HEK293 (cell line): ENCODE measurements around the gene SPOCK1.

Experiments used
- CTCF ChIA-PET: fragments of 350-600 bp; formaldehyde crosslinking; extraction: SDS; loops from one replicate; lab custom pipeline; 2021; ENCODE audit warnings: antibody characterized with exemption; lab: Yijun Ruan, JAX
- POLR2A ChIA-PET: fragments of 300-600 bp; formaldehyde crosslinking; extraction: SDS; loops from one replicate; lab custom pipeline; 2020; ENCODE audit warnings: antibody characterized with exemption, inconsistent platforms; lab: Yijun Ruan, JAX
- H3K27ac ChIP-seq: fragments of 200-500 bp; sonication (Bioruptor generic); 2 replicates; pipeline ENCODE4 v1.5.1; 2014; ENCODE audit warnings: low read depth, low read length, control low read depth, inconsistent platforms; ENCODE audit errors: extremely low read depth
- H3K36me3 ChIP-seq, 2 experiments: fragments of 200-500 bp in 1 of 2; sonication (Bioruptor generic) in 1 of 2; 1 replicate in 1 of 2; 2 replicates in 1 of 2; pipeline ENCODE4 v1.5.1; 2014 to 2017; ENCODE audit warnings: inconsistent platforms in 2 of 2, low read length in 2 of 2; ENCODE audit not compliant: control insufficient read depth in 2 of 2, insufficient read depth in 1 of 2
- H3K4me1 ChIP-seq: fragments of 200-500 bp; sonication (Bioruptor generic); 2 replicates; pipeline ENCODE4 v1.5.1; 2014; ENCODE audit warnings: mild to moderate bottlenecking, low read length, inconsistent platforms; ENCODE audit not compliant: control insufficient read depth, insufficient read depth
- H3K4me3 ChIP-seq: 2 replicates; pipeline ENCODE4 v1.5.1; 2011; ENCODE audit warnings: low read depth, mild to moderate bottlenecking, control low read depth, low read length, moderate library complexity
- H3K9me3 ChIP-seq: fragments of 200-500 bp; sonication (Bioruptor generic); 2 replicates; pipeline ENCODE4 v1.5.1; 2014; ENCODE audit warnings: low read depth, low read length, inconsistent platforms; ENCODE audit not compliant: control insufficient read depth, insufficient read depth
- BCL11B ChIP-seq: fragments of 450-650 bp; formaldehyde crosslinking; IDR thresholded peaks from 2 replicates; pipeline ENCODE4 v1.5.1; 2016; ENCODE audit warnings: low read depth, missing biosample characterization, missing genetic modification characterization
- GLIS2 ChIP-seq: fragments of 450-650 bp; formaldehyde crosslinking; IDR thresholded peaks from 2 replicates; pipeline ENCODE4 v1.5.1; 2016; ENCODE audit warnings: missing biosample characterization, missing genetic modification characterization
- MEIS1 ChIP-seq: sonication (generic); formaldehyde crosslinking; IDR thresholded peaks from 2 replicates; pipeline ENCODE4 v1.8.1; 2022; ENCODE audit warnings: missing genetic modification reagents, mild to moderate bottlenecking, borderline replicate concordance
- REPIN1 ChIP-seq: fragments of 450-650 bp; formaldehyde crosslinking; IDR thresholded peaks from 2 replicates; pipeline ENCODE4 v1.5.1; 2017; ENCODE audit warnings: missing biosample characterization, missing genetic modification characterization, low read depth
- SCRT1 ChIP-seq: fragments of 450-650 bp; formaldehyde crosslinking; IDR thresholded peaks from 2 replicates; pipeline ENCODE4 v1.5.1; 2016; ENCODE audit warnings: missing biosample characterization, missing genetic modification characterization, borderline replicate concordance
- TRIM28 ChIP-seq: IDR thresholded peaks from 2 replicates; pipeline ENCODE4 v1.6.1; 2011; ENCODE audit warnings: low read length, control low read depth, borderline replicate concordance
- ZBTB1 ChIP-seq: fragments of 450-650 bp; formaldehyde crosslinking; IDR thresholded peaks from 2 replicates; pipeline ENCODE4 v1.5.1; 2016; ENCODE audit warnings: missing biosample characterization, missing genetic modification characterization
- ZNF175 ChIP-seq: fragments of 450-650 bp; formaldehyde crosslinking; IDR thresholded peaks from 2 replicates; pipeline ENCODE4 v1.5.1; 2016; ENCODE audit warnings: missing biosample characterization, missing genetic modification characterization
- ZNF202 ChIP-seq: fragments of 450-650 bp; formaldehyde crosslinking; IDR thresholded peaks from 2 replicates; pipeline ENCODE4 v1.5.1; 2016; ENCODE audit warnings: missing biosample characterization, missing genetic modification characterization, borderline replicate concordance
- ZNF24 ChIP-seq: fragments of 450-650 bp; formaldehyde crosslinking; IDR thresholded peaks from 2 replicates; pipeline ENCODE4 v1.5.1; 2016; ENCODE audit warnings: missing biosample characterization, missing genetic modification characterization
- ZNF274 ChIP-seq, 2 experiments: fragments of 200-500 bp in 1 of 2; fragments of 450-650 bp in 1 of 2; sonication (Bioruptor generic) in 1 of 2; formaldehyde crosslinking in 1 of 2; IDR thresholded peaks; 2 replicates each; pipeline versions ENCODE4 v1.5.1 to v1.6.1; 2014 to 2016; ENCODE audit warnings: borderline replicate concordance in 1 of 2, inconsistent platforms in 1 of 2, low read length in 1 of 2, missing biosample characterization in 1 of 2, missing genetic modification characterization in 1 of 2
- ZNF350 ChIP-seq: fragments of 450-650 bp; formaldehyde crosslinking; IDR thresholded peaks from 2 replicates; pipeline ENCODE4 v1.5.0; 2017; ENCODE audit warnings: missing biosample characterization, mild to moderate bottlenecking, missing genetic modification characterization
- ZNF501 ChIP-seq: fragments of 450-650 bp; formaldehyde crosslinking; IDR thresholded peaks from 2 replicates; pipeline ENCODE4 v1.5.1; 2016; ENCODE audit warnings: missing biosample characterization, missing genetic modification characterization
- ZNF701 ChIP-seq: fragments of 450-650 bp; formaldehyde crosslinking; IDR thresholded peaks from 2 replicates; pipeline ENCODE4 v1.5.1; 2016; ENCODE audit warnings: missing biosample characterization, missing genetic modification characterization
- TF ChIP-seq, protein P1 (sequence below): fragments of 450-650 bp; IDR thresholded peaks from 2 replicates; pipeline ENCODE4 v1.5.1; 2018; ENCODE audit warnings: missing biosample characterization, missing genetic modification characterization
- TF ChIP-seq, protein P2 (sequence below): fragments of 450-650 bp; formaldehyde crosslinking; conservative IDR thresholded peaks from 2 replicates; pipeline ENCODE4 v1.5.1; 2016; ENCODE audit warnings: low read depth, missing biosample characterization, missing genetic modification characterization
- TF ChIP-seq, protein P3 (sequence below): fragments of 450-650 bp; formaldehyde crosslinking; IDR thresholded peaks from 2 replicates; pipeline ENCODE4 v1.5.1; 2016; ENCODE audit warnings: missing biosample characterization, missing genetic modification characterization
- TF ChIP-seq, protein P4 (sequence below): fragments of 450-650 bp; formaldehyde crosslinking; IDR thresholded peaks from 2 replicates; pipeline ENCODE4 v1.5.1; 2016; ENCODE audit warnings: missing biosample characterization, missing genetic modification characterization

Gene SPOCK1

DNA sequence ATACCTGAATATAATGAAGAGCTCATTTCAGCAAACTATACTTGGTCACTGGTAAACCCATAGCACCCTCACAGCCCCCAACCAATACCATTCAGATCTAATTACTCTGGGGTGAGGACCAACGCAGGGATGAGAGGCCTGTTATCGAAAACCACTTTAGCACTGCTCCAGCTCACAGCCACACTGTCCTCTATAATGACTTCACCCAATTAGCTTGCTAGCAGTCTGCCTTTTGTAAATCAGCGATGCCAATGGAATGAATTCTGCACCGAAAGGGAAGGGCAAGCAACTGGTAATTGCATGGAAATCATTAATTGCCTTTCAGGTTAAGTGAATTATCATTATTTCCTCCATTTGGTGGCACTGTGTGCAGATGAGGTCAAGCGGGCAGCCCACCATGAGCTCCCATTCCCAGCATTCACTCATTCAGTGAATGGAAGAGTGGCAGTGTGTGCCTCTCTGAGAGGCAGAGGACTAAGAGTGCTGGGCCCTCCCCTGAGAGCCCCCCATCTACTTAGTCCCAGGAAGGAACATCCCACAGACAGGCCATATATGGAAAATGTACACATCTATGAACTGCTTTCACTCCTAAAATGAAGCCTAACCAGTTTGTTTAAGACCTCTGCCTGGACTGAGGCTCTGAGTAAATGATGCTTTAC, 262.1 kb downstream of the SPOCK1 start:
- no peak overlapping the region for H3K27ac ChIP-seq
- no peaks in the 10 kb centered on the region for H3K36me3 ChIP-seq
- TF ChIP-seq ZNF501 (tag by site-specific recombination) (no peak), REPIN1 (tag by site-specific recombination) (no peak), ZNF24 (tag by site-specific recombination) (no peak), ZNF175 (no peak), ZNF202 (tag by site-specific recombination) (no peak), ZNF350 (no peak), ZNF701 (tag by site-specific recombination) (no peak), ZBTB1 (tag by site-specific recombination) (no peak), ZNF274 (IDR thresholded peaks at IDR 0.05; ENCODE audit: low read length) (no peak), ZNF274 (tag by site-specific recombination; IDR thresholded peaks at IDR 0.05; ENCODE audit: borderline replicate concordance) (no peak), MEIS1 (CRISPR knock-in tag) (no peak), TRIM28 (no peak), BCL11B (no peak), GLIS2 (tag by site-specific recombination) (no peak), SCRT1 (tag by site-specific recombination) (no peak)
- TF ChIP-seq, protein P1, sequence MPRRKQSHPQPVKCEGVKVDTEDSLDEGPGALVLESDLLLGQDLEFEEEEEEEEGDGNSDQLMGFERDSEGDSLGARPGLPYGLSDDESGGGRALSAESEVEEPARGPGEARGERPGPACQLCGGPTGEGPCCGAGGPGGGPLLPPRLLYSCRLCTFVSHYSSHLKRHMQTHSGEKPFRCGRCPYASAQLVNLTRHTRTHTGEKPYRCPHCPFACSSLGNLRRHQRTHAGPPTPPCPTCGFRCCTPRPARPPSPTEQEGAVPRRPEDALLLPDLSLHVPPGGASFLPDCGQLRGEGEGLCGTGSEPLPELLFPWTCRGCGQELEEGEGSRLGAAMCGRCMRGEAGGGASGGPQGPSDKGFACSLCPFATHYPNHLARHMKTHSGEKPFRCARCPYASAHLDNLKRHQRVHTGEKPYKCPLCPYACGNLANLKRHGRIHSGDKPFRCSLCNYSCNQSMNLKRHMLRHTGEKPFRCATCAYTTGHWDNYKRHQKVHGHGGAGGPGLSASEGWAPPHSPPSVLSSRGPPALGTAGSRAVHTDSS (tag by site-specific recombination): no peak
- TF ChIP-seq, protein P2, sequence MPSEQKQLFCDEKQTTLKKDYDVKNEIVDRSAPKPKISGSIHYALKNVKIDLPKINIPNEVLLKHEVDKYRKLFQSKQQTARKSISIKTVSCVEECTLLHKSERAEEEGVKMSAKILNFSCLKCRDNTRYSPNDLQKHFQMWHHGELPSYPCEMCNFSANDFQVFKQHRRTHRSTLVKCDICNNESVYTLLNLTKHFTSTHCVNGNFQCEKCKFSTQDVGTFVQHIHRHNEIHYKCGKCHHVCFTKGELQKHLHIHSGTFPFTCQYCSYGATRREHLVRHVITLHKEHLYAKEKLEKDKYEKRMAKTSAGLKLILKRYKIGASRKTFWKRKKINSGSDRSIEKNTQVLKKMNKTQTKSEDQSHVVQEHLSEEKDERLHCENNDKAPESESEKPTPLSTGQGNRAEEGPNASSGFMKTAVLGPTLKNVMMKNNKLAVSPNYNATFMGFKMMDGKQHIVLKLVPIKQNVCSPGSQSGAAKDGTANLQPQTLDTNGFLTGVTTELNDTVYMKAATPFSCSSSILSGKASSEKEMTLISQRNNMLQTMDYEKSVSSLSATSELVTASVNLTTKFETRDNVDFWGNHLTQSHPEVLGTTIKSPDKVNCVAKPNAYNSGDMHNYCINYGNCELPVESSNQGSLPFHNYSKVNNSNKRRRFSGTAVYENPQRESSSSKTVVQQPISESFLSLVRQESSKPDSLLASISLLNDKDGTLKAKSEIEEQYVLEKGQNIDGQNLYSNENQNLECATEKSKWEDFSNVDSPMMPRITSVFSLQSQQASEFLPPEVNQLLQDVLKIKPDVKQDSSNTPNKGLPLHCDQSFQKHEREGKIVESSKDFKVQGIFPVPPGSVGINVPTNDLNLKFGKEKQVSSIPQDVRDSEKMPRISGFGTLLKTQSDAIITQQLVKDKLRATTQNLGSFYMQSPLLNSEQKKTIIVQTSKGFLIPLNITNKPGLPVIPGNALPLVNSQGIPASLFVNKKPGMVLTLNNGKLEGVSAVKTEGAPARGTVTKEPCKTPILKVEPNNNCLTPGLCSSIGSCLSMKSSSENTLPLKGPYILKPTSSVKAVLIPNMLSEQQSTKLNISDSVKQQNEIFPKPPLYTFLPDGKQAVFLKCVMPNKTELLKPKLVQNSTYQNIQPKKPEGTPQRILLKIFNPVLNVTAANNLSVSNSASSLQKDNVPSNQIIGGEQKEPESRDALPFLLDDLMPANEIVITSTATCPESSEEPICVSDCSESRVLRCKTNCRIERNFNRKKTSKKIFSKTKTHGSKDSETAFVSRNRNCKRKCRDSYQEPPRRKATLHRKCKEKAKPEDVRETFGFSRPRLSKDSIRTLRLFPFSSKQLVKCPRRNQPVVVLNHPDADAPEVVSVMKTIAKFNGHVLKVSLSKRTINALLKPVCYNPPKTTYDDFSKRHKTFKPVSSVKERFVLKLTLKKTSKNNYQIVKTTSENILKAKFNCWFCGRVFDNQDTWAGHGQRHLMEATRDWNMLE (tag by site-specific recombination): no peak
- TF ChIP-seq, protein P3, sequence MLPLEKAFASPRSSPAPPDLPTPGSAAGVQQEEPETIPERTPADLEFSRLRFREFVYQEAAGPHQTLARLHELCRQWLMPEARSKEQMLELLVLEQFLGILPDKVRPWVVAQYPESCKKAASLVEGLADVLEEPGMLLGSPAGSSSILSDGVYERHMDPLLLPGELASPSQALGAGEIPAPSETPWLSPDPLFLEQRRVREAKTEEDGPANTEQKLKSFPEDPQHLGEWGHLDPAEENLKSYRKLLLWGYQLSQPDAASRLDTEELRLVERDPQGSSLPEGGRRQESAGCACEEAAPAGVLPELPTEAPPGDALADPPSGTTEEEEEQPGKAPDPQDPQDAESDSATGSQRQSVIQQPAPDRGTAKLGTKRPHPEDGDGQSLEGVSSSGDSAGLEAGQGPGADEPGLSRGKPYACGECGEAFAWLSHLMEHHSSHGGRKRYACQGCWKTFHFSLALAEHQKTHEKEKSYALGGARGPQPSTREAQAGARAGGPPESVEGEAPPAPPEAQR (tag by site-specific recombination): no peak
- TF ChIP-seq, protein P4, sequence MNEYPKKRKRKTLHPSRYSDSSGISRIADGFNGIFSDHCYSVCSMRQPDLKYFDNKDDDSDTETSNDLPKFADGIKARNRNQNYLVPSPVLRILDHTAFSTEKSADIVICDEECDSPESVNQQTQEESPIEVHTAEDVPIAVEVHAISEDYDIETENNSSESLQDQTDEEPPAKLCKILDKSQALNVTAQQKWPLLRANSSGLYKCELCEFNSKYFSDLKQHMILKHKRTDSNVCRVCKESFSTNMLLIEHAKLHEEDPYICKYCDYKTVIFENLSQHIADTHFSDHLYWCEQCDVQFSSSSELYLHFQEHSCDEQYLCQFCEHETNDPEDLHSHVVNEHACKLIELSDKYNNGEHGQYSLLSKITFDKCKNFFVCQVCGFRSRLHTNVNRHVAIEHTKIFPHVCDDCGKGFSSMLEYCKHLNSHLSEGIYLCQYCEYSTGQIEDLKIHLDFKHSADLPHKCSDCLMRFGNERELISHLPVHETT: no peak
- POLR2A ChIA-PET: no interaction called here
- CTCF ChIA-PET: interaction anchor here (0.8 to 1.5 kb wide), 4 partner anchors 13 to 434 kb away, joined by 3 to 5 read pairs (median 4); no protein-coding TSS in a partner anchor
- H3K9me3 ChIP-seq: no peaks in the 10 kb centered on the region
- H3K4me1 ChIP-seq: no peaks in the 10 kb centered on the region
- no peak overlapping the region for H3K4me3 ChIP-seq
